Measurements from ENCODE around the gene CIAO2B.

Gene CIAO2B

DNA sequence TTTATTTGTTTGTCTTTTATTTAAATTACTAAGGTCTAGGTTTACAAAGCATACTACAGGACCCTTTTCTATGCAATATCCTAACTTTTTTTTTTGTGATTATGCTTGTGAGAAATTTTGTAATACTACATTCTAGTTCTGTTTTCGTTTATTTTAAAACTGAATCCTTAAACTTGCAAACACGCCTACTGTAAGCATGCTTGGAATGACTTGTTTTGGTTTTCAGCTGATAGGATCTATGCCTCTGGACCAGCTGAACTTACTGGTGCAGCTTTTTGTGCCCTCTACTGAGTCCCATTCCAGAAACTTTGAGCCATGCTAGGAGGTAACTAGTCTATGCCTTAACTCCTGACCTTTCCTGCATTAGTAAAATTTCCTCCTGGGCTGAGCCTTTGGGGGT lies 47.9 kb downstream of the CIAO2B start:
- DNase-seq (ENCODE audit: low read depth in 2 of 2) = no peak

DNA sequence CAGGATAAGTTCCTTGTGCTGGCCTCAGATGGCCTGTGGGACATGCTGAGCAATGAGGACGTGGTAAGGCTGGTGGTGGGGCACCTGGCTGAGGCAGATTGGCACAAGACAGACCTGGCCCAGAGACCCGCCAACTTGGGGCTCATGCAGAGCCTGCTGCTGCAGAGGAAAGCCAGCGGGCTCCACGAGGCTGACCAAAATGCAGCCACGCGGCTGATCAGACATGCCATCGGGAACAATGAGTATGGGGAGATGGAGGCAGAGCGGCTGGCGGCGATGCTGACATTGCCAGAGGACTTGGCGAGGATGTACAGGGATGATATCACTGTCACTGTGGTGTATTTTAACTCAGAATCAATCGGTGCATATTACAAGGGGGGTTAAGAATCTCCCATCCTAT lies 48.7 kb downstream of the CIAO2B start:
- DNase-seq (ENCODE audit: low read depth in 2 of 2) = no peak

DNA sequence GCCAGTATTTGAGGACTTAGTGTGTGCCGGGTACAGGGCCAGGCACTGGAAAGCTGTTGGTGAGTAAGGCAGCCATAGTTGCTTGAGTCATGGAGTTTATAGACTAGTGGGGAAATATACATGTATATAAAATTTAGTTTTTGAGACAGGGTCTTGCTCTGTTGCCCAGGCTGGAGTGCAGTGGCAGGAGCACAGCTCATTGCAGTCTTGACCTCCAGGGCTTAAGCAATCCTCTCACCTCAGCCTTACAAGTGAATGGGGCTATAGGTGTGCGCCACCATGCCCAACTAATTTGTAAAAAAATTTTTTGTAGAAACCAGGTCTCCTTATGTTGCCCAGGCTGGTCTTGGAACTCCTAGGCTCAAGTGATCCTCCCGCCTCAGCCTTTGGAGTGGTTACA lies 51.5 kb downstream of the CIAO2B start:
- DNase-seq (ENCODE audit: low read depth in 2 of 2) = no peak
